K562 (cell line): ENCODE measurements around the gene NELFA. TPM values are rescaled to one million over a fixed set of nuclear protein-coding genes. Genes with fewer than 3 reads are reported as not detected.
A peak's percentile ranks its signal among the peaks of the same experiment; 100 is the strongest.

Source experiments
- ATAC-seq: fragments of 200-7000 bp; cut with Tn5 transposase; 3 replicates; pipeline ENCODE4 v1.9.1; 2020; ENCODE audit warnings: moderate library complexity
- BruUV-seq: library from RNA; stranded (reverse); fragments of 400-500 nt; replicated peaks from 2 replicates; lab custom pipeline; 2021; lab: Mats Ljungman, UMichigan
- CTCF ChIA-PET: fragments of 300-600 bp; formaldehyde crosslinking; extraction: SDS; loops from one replicate; lab custom pipeline; 2021; ENCODE audit warnings: low intra/inter-chr PET ratio; lab: Yijun Ruan, JAX
- POLR2A ChIA-PET: fragments of 300-600, 350-650 bp; sonication (Branson Sonifier 250); formaldehyde crosslinking; extraction: SDS; loops from one replicate; lab custom pipeline; 2021; ENCODE audit warnings: antibody characterized with exemption, inconsistent platforms; lab: Yijun Ruan, JAX
- DNase-seq, 4 experiments: peaks; one replicate each; pipeline versions ENCODE4 v3.0.0 to v3.0.0-alpha.2; 2011 to 2018; ENCODE audit warnings: low spot score in 3 of 4, mixed read lengths in 3 of 4; ENCODE audit errors: extremely low read depth in 1 of 4
- FAIRE-seq: peaks from 2 replicates; lab custom pipeline; 2011; peaks lifted over from hg19 to GRCh38; lab: Jason Lieb, UNC
- H2AFZ ChIP-seq: 2 replicates; pipeline ENCODE4 v1.6.0; 2011; ENCODE audit warnings: low read depth, low read length, control low read depth, inconsistent platforms
- H3K27ac ChIP-seq: fragments of 200-600 bp; 3 replicates; pipeline ENCODE4 v1.8.0; 2011; ENCODE audit warnings: low read depth, mild to moderate bottlenecking, control low read depth, inconsistent platforms, low read length, moderate library complexity, mixed read lengths; ENCODE audit errors: extremely low read depth
- H3K27me3 ChIP-seq, 2 experiments: fragments of 300-600 bp in 1 of 2; 2 replicates in 1 of 2; 3 replicates in 1 of 2; pipeline versions ENCODE4 v1.6.0 to v1.8.0; 2011; ENCODE audit warnings: inconsistent platforms in 2 of 2, low read length in 2 of 2, mild to moderate bottlenecking in 1 of 2, mixed read lengths in 1 of 2, moderate library complexity in 1 of 2; ENCODE audit not compliant: control insufficient read depth in 2 of 2, insufficient read depth in 2 of 2
- H3K36me3 ChIP-seq: fragments of 300-600 bp; 3 replicates; pipeline ENCODE4 v1.8.0; 2011; ENCODE audit warnings: mild to moderate bottlenecking, low read length, inconsistent platforms; ENCODE audit not compliant: control insufficient read depth, insufficient read depth
- H3K4me1 ChIP-seq, 2 experiments: fragments of 200-600 bp in 1 of 2; replicated peaks in 1 of 2; 2 replicates in 1 of 2; 3 replicates in 1 of 2; pipeline versions ENCODE4 v1.5.1 to v1.8.0; 2011; ENCODE audit warnings: inconsistent platforms in 2 of 2, low read length in 2 of 2, mild to moderate bottlenecking in 1 of 2, mixed read lengths in 1 of 2, moderate library complexity in 1 of 2; ENCODE audit not compliant: control insufficient read depth in 2 of 2, insufficient read depth in 2 of 2
- H3K4me2 ChIP-seq: 2 replicates; pipeline ENCODE4 v1.6.1; 2011; ENCODE audit warnings: low read length, control low read depth, inconsistent platforms, mixed read lengths; ENCODE audit not compliant: insufficient read depth
- H3K4me3 ChIP-seq: fragments of 200-600 bp; sonication (generic), shearing (Covaris generic); 2 replicates; pipeline ENCODE4 v1.5.1; 2016; ENCODE audit warnings: control low read depth, inconsistent platforms
- H3K79me2 ChIP-seq: fragments of 200-600 bp; 3 replicates; pipeline ENCODE4 v1.8.0; 2011; ENCODE audit warnings: low read length, inconsistent platforms; ENCODE audit not compliant: control insufficient read depth, insufficient read depth
- H3K9ac ChIP-seq, 2 experiments: 2 replicates each; pipeline versions ENCODE4 v1.6.0 to v1.6.1; 2011; ENCODE audit warnings: low read depth in 2 of 2, low read length in 2 of 2, control low read depth in 1 of 2, inconsistent platforms in 1 of 2, mild to moderate bottlenecking in 1 of 2, mixed read lengths in 1 of 2; ENCODE audit not compliant: insufficient read depth in 1 of 2
- H3K9me1 ChIP-seq: one replicate; pipeline ENCODE4 v1.6.0; 2011; ENCODE audit warnings: inconsistent platforms, mild to moderate bottlenecking, low read length, moderate library complexity; ENCODE audit not compliant: control insufficient read depth, insufficient read depth
- H3K9me3 ChIP-seq: replicated peaks from 2 replicates; pipeline ENCODE4 v1.5.1; 2011; ENCODE audit warnings: low read depth, low read length, inconsistent platforms; ENCODE audit not compliant: control insufficient read depth, insufficient read depth
- H4K20me1 ChIP-seq: replicated peaks from 2 replicates; pipeline ENCODE4 v1.6.1; 2011; ENCODE audit warnings: low read length, inconsistent platforms, mixed read lengths; ENCODE audit not compliant: control insufficient read depth, insufficient read depth
- BRF1 ChIP-seq: IDR thresholded peaks from 3 replicates; pipeline ENCODE4 v1.6.1; 2011; ENCODE audit warnings: borderline replicate concordance, mild to moderate bottlenecking; ENCODE audit not compliant: insufficient read length; ENCODE audit errors: extremely low read depth
- ELF1 ChIP-seq: fragments of 200-800 bp; sonication (Bioruptor generic); IDR thresholded peaks from 2 replicates; pipeline ENCODE4 v1.6.1; 2016; ENCODE audit warnings: missing genetic modification characterization, missing compliant biosample characterization
- FIP1L1 ChIP-seq: fragments of 200-400 bp; formaldehyde crosslinking; IDR thresholded peaks from 2 replicates; pipeline ENCODE4 v1.6.1; 2018; ENCODE audit warnings: mild to moderate bottlenecking, low read depth, low read length; ENCODE audit not compliant: poor library complexity, severe bottlenecking
- FOXJ3 ChIP-seq: sonication (generic); formaldehyde crosslinking; IDR thresholded peaks from 2 replicates; pipeline ENCODE4 v1.4.0; 2020; ENCODE audit warnings: mild to moderate bottlenecking, missing genetic modification reagents
- MAX ChIP-seq: sonication (generic); formaldehyde crosslinking; IDR thresholded peaks from 2 replicates; pipeline ENCODE4 v1.9.0; 2022; ENCODE audit warnings: mild to moderate bottlenecking, missing genetic modification reagents
- MCM7 ChIP-seq, 2 experiments: fragments of 450-650 bp; IDR thresholded peaks; 2 replicates each; pipeline ENCODE4 v1.6.1; 2016 to 2018
- POLR2B ChIP-seq: fragments of 450-650 bp; IDR thresholded peaks from 2 replicates; pipeline ENCODE4 v1.6.1; 2018; ENCODE audit warnings: low read depth; ENCODE audit not compliant: partially characterized antibody
- POLR2G ChIP-seq: fragments of 200-400 bp; formaldehyde crosslinking; IDR thresholded peaks from 2 replicates; pipeline ENCODE4 v1.6.1; 2017; ENCODE audit warnings: low read depth, mild to moderate bottlenecking, antibody characterized with exemption, low read length, moderate library complexity
- PREB ChIP-seq: sonication (generic); formaldehyde crosslinking; IDR thresholded peaks from 2 replicates; pipeline ENCODE4 v1.8.1; 2023; ENCODE audit warnings: mild to moderate bottlenecking, missing genetic modification reagents
- RBBP5 ChIP-seq: fragments of 200-600 bp; sonication (generic); IDR thresholded peaks from 2 replicates; pipeline ENCODE4 v1.6.1; 2012; ENCODE audit warnings: borderline replicate concordance, mild to moderate bottlenecking, low read length, control low read depth, inconsistent platforms; ENCODE audit not compliant: insufficient read depth, poor library complexity, severe bottlenecking
- STAG1 ChIP-seq: sonication (generic); formaldehyde crosslinking; IDR thresholded peaks from 2 replicates; pipeline ENCODE4 v1.5.0; 2020; ENCODE audit warnings: missing genetic modification reagents, borderline replicate concordance
- ZNF780A ChIP-seq: fragments of 250-450 bp; sonication (Bioruptor Pico); IDR thresholded peaks from 2 replicates; pipeline ENCODE4 v1.5.0; 2021; ENCODE audit warnings: mild to moderate bottlenecking
- WGBS: fragments of 100-300 bp; shearing (Covaris generic); methylation state at CpG from one replicate; pipeline ENCODE4 v1.1.6; 2016; ENCODE audit warnings: low coverage, mixed read lengths; ENCODE audit not compliant: insufficient coverage; ENCODE audit errors: missing lambda C conversion rate; 5-methylcytosine and 5-hydroxymethylcytosine counted together
- in situ Hi-C: fragments of 300-500 bp; cut with MboI; formaldehyde crosslinking; loops from 4 replicates; pipeline ENCODE4 v1.15.0; 2018; ENCODE audit warnings: inconsistent platforms, mixed read lengths
- intact Hi-C: fragments of 100-400 bp; cut with micrococcal nuclease; formaldehyde crosslinking; loops from 2 replicates; pipeline ENCODE4 v1.14.2; 2022
- polyA plus RNA-seq, 8 experiments: library from polyadenylated mRNA; depleted of rRNA in 4 of 8; stranded (reverse) in 5 of 8; unstranded in 3 of 8; fragments of >200 nt; fragmentation: Nextera tagmentation in 2 of 8; fragmentation: Illumina TruSeq in 1 of 8; extraction: Ambion mirVana in 2 of 8; extraction: Trizol in 1 of 8; gene quantifications; 2 replicates each; pipeline versions ENCODE4 v1.2.1 to v1.2.3, GENCODE V29; 2011 to 2014; ENCODE audit warnings: inconsistent platforms in 1 of 8, missing spikeins in 1 of 8
- total RNA-seq, 7 experiments: library from RNA; depleted of rRNA in 6 of 7; stranded (reverse); fragments of >200 nt in 6 of 7; fragmentation: Illumina TruSeq in 2 of 7; extraction: Trizol in 2 of 7; gene quantifications; 2 replicates each; pipeline versions ENCODE4 v1.2.1 to v1.2.3, GENCODE V29; 2011 to 2021; ENCODE audit warnings: low replicate concordance in 1 of 7

Gene NELFA
- total and polyA plus RNA-seq, 9 of the 15 experiments (the other 6 are each of a cell fraction or from before 2014, with no cell fraction given): 0.76 to 59.6 (median 14.8) TPM

GRCh38 chr4:1976416-1977352 lies 32.1 kb downstream of the NELFA start:
- no TSS peak for BruUV-seq
- Histone ChIP-seq H3K4me1 (peaks cover 2 to 7% of the 10 kb centered on the region in 2 experiments; a peak in 4 of 5 replicates), H2AFZ (no peak overlapping the region), H3K36me3 (peaks cover 97% of the 10 kb centered on the region), H3K4me3 (no peak overlapping the region), H3K9me3 (no peaks in the 10 kb centered on the region), H3K27me3 (no peaks in the 10 kb centered on the region), H3K27ac (no peak overlapping the region), H3K9ac (no peak overlapping the region), H3K4me2 (no peak overlapping the region), H4K20me1 (peaks cover 13% of the 10 kb centered on the region), H3K9me1 (no peaks in the 10 kb centered on the region), H3K79me2 (no peaks in the 10 kb centered on the region)
- FAIRE-seq (no peak), DNase-seq (no peak), ATAC-seq (no peak)
- in situ Hi-C loops: no loop called here
- ChIA-PET CTCF (interaction anchor here (0.6 kb wide), 1 partner anchor 12 kb away, joined by 4 read pairs; no protein-coding TSS in a partner anchor), POLR2A (interaction anchor here (0.6 kb wide), 1 partner anchor 12 kb away, joined by 4 read pairs; no protein-coding TSS in a partner anchor)
- intact Hi-C loops: no loop called here
- TF ChIP-seq POLR2G (peak; percentile 52; the same call in 1 of the 2 replicates), RBBP5 (no peak)
- WGBS: 96% methylated on average over 22 of the region's 35 CpGs

GRCh38 chr4:1975880-1976279 lies 32.9 kb downstream of the NELFA start:
- POLR2A ChIA-PET: no interaction called here
- H3K36me3 ChIP-seq: peaks cover 97% of the 10 kb centered on the region; the same call in 2 of the 3 replicates

More at GRCh38 chr4:1975880-1976279, 32.9 kb downstream of the NELFA start:
- no peak overlapping the region for H3K27ac ChIP-seq
- peaks cover 5% of the 10 kb centered on the region for H4K20me1 ChIP-seq
- H3K4me3 ChIP-seq: no peak overlapping the region
- H3K9me1 ChIP-seq: no peaks in the 10 kb centered on the region
- DNase-seq (no peak), FAIRE-seq (no peak), ATAC-seq (no peak)
- in situ Hi-C loops (no loop called here), intact Hi-C loops (no loop called here)
- H3K4me2 ChIP-seq: no peak overlapping the region
- CTCF ChIA-PET: interaction anchor here (0.6 kb wide), 1 partner anchor 11 kb away, joined by 4 read pairs; no protein-coding TSS in a partner anchor
- H3K27me3 ChIP-seq: no peaks in the 10 kb centered on the region
- no peaks in the 10 kb centered on the region for H3K9me3 ChIP-seq
- 88% methylated on average over 11 of the region's 11 CpGs for WGBS
- no peak overlapping the region for H2AFZ ChIP-seq
- H3K4me1 ChIP-seq: peaks cover 0 to 2% of the 10 kb centered on the region in 2 experiments; a peak in 1 of 5 replicates
- H3K79me2 ChIP-seq: no peaks in the 10 kb centered on the region
- BruUV-seq: no TSS peak
- TF ChIP-seq FIP1L1 (no peak), ELF1 (tag) (no peak), POLR2B (no peak), FOXJ3 (no peak), MAX (CRISPR knock-in tag) (no peak), ZNF780A (CRISPR knock-in tag) (no peak), STAG1 (no peak), MCM7 (IDR thresholded peaks at IDR 0.05) (no peak), PREB (CRISPR knock-in tag) (no peak), BRF1 (no peak)
- H3K9ac ChIP-seq: no peak overlapping the region
